Midbrain (tissue), 1 donor: ENCODE data around the gene UGT1A9.
"Not testable (repeated sequence)": the region's sequence is repeated elsewhere in the genome, so short reads cannot be mapped to it uniquely, and the experiment has no call there.

Source experiments
- DNase-seq: peaks from one replicate; lab custom pipeline; 2025; lab: John Stamatoyannopoulos, UW

Gene UGT1A9

DNA sequence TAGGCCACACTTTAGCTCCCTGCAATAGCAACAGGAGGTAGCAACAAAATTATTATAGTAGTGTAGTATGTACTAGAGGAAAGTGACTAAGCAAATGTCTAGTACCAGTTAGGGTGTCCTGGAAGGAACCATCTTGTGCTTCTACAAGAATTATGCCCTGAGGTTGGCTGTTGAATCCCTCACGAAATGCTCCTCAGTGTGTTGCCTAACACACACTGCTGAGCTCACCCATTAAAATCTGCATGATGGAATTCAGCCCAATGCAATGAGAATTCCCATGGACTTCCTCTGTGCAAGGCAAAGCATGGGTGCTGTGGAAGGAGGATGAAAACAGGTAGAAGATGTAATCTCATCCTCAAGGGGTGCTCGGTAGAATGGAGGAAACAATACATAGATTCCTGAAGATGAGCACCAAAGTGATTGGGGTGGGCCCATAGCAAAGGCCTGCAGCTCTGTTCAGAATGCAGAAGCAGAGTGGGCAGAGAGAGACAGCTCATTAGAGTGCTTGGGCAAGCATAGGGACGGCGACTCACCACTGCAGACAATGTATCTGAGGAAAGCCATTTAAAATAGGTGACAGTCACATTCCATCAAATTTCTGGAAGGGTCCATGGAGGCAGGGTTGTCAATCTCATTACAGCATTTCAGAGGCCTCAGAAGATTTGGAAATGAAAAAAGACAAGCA is 8.8 kb downstream of the UGT1A9 start:
- DNase-seq, result no peak

GRCh38 chr2:233681521-233682099 is 9.9 kb downstream of the UGT1A9 start, which contains the start of gene UGT1A7:
Gene UGT1A7, plus strand, starts transcription at chr2:233681901. Its CDS starts 37 bp downstream, at chr2:233681938.
- DNase-seq, result no peak

DNA sequence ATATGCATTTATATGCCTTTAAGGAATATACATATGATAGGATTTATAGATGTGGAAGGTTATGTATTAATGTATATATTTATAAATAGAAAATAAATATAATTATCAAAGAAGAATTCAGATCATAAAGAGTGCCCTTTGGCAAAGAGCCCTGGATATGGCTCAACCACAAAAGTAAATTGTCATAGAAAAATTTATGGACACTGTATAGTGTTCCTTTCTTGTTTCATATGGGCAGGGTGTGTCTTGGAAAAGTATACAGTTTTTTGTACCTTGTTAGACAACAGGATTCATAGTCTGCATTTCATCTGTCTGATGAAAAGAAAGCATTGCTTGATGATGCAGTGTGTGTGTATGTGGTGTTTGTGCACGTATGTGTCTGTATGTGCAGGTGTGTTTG is 12.9 kb downstream of the UGT1A9 start:
- no peak for DNase-seq

DNA sequence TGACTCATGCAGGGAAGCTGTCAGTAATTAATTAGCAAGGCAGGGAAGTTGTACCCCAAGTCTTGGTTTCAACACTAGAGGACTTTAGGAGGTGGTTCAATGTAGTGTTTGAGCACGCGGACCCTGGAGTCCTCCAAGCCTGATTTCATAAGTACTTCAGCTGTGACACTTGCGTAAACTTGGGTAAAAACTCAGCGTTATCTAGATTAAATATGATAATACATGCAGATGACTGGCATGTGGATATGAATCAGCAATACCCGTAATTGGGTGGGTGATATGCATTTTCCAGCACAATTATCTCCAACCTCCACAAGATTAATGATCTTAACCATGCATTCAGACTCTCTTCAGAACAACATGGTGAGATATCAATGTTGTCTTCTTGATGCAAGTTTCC is 15.2 kb downstream of the UGT1A9 start:
- DNase-seq, result no peak

GRCh38 chr2:233688341-233688740 is 16.6 kb downstream of the UGT1A9 start:
- no peak for DNase-seq

GRCh38 chr2:233689031-233689430 is 17.3 kb downstream of the UGT1A9 start:
- DNase-seq, result no peak

DNA sequence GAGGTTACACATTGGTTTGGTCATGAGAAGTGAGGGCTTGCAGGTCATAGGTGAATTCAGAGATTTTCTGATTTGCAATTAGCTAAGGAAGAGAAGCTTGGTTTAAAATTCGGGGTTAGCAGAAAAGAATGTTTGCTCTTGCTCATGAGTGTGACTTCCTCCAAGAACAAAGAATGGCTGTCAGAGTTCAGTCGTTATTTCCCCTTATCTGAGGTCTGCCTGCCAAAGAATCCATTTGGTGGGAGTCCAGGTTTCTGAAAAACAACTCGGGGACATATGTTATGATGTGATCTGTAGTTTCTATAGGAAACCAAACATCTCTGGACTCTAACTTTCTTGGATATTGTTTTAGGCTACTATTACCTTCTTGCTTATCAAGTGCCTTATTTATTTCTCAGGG is 17.8 kb downstream of the UGT1A9 start:
- no peak for DNase-seq

GRCh38 chr2:233690444-233690843 is 18.7 kb downstream of the UGT1A9 start:
- no peak for DNase-seq

GRCh38 chr2:233691443-233692433 is 20.0 kb downstream of the UGT1A9 start:
- no peak for DNase-seq

DNA sequence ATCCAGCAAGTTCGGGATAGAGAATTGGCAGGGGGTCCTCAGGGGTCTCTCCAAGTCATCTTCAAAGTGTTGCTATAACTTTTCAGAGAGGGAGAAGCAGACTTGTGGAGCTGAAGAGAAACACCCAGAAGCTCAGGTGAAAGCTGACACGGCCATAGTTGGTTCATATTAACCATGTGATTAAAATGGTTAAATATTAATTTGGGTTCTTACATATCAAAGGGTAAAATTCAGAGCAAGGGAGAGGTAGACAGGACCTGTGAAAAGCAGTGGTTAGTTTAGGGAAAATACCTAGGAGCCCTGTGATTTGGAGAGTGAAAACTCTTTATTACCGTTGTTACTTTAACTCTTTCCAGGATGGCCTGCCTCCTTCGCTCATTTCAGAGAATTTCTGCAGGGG is 20.9 kb downstream of the UGT1A9 start, which contains the start of gene UGT1A6:
Gene UGT1A6, plus strand, starts transcription at position 243 of the 400 bp plus-strand sequence. Its CDS starts 115 bp downstream, at position 358.
- no peak for DNase-seq

DNA sequence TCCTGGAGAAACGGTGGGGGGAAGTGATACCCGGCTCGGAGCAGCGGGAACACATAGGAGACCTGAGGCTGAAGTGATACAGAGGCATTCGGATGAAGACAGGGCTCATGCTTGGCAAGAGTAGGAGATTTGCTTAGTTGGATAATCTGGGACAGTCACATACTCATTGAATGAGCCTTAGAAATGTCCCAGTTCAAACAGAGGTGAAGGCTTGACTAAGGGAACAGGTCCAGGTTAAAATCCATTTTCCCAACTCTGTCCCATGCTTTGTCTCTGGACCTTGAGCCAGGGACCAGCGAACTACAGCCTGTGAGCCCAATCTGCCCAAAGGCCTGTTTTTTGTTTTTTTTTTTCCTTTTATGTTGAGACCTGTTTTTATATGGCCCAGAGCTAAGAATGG is 22.3 kb downstream of the UGT1A9 start:
- no peak for DNase-seq

GRCh38 chr2:233698740-233699139 is 27.0 kb downstream of the UGT1A9 start:
- no peak for DNase-seq

- DNase-seq, result no peak
These were observed 27.8 kb downstream of the UGT1A9 start for GRCh38 chr2:233699424-233700027.

DNA sequence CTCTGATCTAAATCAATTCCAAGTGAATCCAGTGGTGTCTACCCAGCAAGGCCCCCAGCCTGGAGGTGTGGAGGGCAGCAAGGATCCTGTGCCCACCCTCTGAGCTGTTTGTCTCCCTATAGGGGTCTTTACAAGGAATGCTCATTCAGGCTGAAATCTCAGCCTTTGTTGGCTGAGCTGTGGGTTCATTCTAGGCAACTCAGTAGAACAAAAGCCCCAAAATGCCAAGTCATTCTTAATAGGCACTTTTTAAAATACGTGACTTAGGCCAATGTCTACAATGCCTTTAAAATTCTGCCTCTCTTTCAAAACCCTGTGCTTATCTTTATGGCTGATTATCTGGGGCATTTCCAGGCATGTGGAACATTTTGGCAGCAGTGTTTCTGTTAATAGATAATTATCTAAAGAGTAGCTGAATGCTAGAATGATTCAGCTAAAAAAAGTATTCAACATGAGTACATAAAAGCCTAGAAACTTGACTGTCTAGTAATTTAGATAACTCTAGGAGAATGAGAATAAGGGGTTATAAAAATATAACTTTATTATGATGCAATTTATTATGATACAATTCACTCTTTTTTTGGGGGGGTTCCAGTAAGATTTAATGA is 28.4 kb downstream of the UGT1A9 start:
- DNase-seq, result no peak

- DNase-seq, result not testable (repeated sequence)
These were observed 29.1 kb downstream of the UGT1A9 start for GRCh38 chr2:233700842-233701241.

DNA sequence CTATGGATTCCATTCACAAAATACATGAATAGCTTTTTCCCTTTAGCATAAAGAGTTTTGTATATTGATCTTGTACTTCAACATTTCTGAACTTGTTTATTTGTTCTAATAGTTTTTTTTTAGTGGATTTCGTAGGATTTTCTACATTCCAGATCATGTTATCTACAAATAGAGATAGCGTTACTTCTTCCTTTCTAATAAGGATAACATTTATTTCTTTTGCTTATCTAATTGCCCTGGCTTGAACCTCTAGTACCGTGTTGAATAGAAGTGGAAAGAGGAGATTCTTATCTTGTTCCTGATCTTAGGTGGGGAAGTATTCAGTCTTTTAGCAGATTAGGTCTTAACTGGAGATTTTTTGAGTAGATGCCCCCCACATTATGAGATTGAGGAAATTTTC is 30.5 kb downstream of the UGT1A9 start:
- no peak for DNase-seq

DNA sequence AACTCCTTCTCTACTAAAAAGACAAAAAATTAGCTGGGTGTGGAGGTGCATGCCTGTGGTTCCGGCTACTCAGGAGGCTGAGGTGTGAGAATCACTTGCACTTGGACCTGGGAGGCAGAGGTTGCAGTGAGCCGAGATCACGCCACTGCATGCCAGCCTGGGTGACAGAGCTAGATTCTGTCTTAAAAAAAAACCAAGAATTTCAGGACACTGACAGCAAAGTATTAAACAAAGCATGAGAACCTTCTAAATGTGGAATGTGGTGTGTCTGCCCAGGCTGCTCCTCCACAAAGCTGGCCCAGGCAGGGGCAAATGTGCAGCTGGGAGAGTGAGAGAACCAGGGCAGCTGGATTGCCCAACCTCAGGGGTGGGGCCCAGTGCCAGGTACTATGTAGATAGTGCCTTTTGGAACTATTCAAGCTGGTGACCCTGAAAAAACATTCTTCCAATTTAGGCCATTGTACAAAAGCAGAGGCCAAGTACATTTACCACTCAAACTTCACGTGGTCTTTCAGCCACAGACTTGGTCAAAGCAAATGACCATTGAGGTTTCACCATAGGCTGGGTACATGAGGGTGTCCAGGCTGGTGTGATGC is 34.3 kb downstream of the UGT1A9 start:
- no peak for DNase-seq

DNA sequence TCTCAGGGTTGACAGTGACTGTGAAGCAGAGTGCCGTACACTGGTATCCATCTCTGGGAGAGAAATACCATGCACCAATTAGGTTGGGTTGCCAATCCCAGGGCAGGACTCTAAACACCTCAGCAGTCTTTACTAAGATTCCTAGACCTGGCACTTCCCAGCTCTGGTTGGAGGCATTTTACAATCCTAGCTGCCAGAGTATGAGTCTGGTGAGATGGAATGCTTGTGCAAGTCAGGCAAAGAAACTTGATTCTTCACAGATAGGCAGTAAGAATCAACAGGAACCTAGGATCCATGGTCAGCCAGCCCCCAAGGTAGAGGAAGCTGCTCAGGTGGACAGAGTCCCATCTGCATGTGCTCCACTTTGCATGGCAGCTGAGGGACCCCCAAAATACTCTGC is 35.0 kb downstream of the UGT1A9 start:
- no peak for DNase-seq

- DNase-seq, result no peak
These were observed 36.4 kb downstream of the UGT1A9 start for GRCh38 chr2:233707940-233708644.

DNA sequence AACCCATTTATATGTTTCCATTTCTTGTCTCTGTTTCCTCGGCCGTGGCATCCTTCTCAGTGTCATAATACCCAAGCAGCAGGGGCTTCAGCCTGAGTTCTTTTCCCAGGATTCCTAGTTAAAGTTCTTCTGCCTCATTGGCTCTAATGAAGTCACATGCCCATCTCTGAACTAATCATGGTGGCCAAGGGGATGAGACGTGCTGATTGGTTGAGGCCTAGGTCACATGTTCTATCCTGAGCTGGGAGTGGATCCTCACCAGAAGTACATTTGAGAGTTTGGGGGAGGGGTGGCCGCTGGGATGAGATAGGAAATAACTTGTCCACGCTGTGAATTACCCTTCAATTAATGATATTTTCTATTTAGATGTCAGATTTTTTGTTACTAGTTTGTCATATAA is 37.2 kb downstream of the UGT1A9 start:
- no peak for DNase-seq
